Lung (tissue), 12 donors: ENCODE data around the gene TMEM121B. TPM values are rescaled to one million over a fixed set of nuclear protein-coding genes. Genes with fewer than 3 reads are reported as not detected.

Experiments
- ATAC-seq: fragments of 200-7000 bp; cut with Tn5 transposase; one replicate; pipeline ENCODE4 v1.9.1; 2020; ENCODE audit warnings: moderate number of reproducible peaks; ENCODE audit not compliant: insufficient read depth, low FRiP score
- DNase-seq, 3 donors: peaks; one replicate each; pipeline ENCODE4 v3.0.0-alpha.2; 2013 to 2017
- H3K27ac ChIP-seq, 2 donors: one replicate each; pipeline ENCODE4 v1.5.1; 2013; ENCODE audit warnings: mild to moderate bottlenecking in 2 of 2, moderate library complexity in 2 of 2, control low read depth in 1 of 2, inconsistent platforms in 1 of 2, low read depth in 1 of 2, low read length in 1 of 2
- H3K27me3 ChIP-seq, 3 donors: one replicate each; pipeline ENCODE4 v1.5.1; 2013; ENCODE audit warnings: low read length in 2 of 3; ENCODE audit not compliant: control insufficient read depth in 3 of 3, insufficient read depth in 3 of 3
- H3K36me3 ChIP-seq, 4 donors: one replicate each; pipeline ENCODE4 v1.5.1; 2013; ENCODE audit warnings: low read length in 4 of 4, mild to moderate bottlenecking in 1 of 4, moderate library complexity in 1 of 4; ENCODE audit not compliant: control insufficient read depth in 4 of 4, insufficient read depth in 4 of 4
- H3K4me1 ChIP-seq, 5 donors: one replicate each; pipeline ENCODE4 v1.5.1; 2013; ENCODE audit warnings: low read length in 5 of 5, mild to moderate bottlenecking in 2 of 5, moderate library complexity in 1 of 5; ENCODE audit not compliant: control insufficient read depth in 5 of 5, insufficient read depth in 5 of 5
- H3K4me3 ChIP-seq: one replicate; pipeline ENCODE4 v1.5.1; 2013; ENCODE audit warnings: mild to moderate bottlenecking, control low read depth, moderate library complexity
- H3K9ac ChIP-seq, 2 donors: one replicate each; pipeline ENCODE4 v1.5.1; 2013; ENCODE audit warnings: low read length in 2 of 2, control low read depth in 1 of 2; ENCODE audit not compliant: insufficient read depth in 1 of 2
- H3K9me3 ChIP-seq, 4 donors: one replicate each; pipeline ENCODE4 v1.5.1; 2013; ENCODE audit warnings: low read length in 3 of 4, mild to moderate bottlenecking in 1 of 4, moderate library complexity in 1 of 4; ENCODE audit not compliant: control insufficient read depth in 4 of 4, insufficient read depth in 3 of 4
- CTCF ChIP-seq: IDR thresholded peaks from 2 replicates; pipeline ENCODE4 v1.5.1; 2012; ENCODE audit warnings: mild to moderate bottlenecking; ENCODE audit errors: control extremely low read depth, extremely low read depth
- WGBS, 2 donors: extraction: QIAGEN DNeasy Blood & Tissue Kit; methylation state at CpG; one replicate each; pipeline ENCODE4 v1.1.7; 2013; 5-methylcytosine and 5-hydroxymethylcytosine counted together
- polyA plus RNA-seq, 2 donors: library from polyadenylated mRNA; stranded (reverse); fragments of 200-250 nt; gene quantifications; one replicate each; pipeline ENCODE4 v1.2.1, GENCODE V29; 2013
- total RNA-seq, 2 donors: library from RNA; depleted of rRNA in 1 of 2; stranded (reverse); fragments of >200 nt in 1 of 2; gene quantifications; one replicate each; pipeline ENCODE4 v1.2.1, GENCODE V29; 2014 to 2021
- donor health status: control.
- donor health status: control.
- donor health status: Bipolar disorder and iron deficiency.
- donor health status: healthy.
- donor health status: DM: yes; HTN: yes; CAD: no.

The TMEM121B gene
- total and polyA plus RNA-seq, 4 donors = 0.26 to 1.4 (median 0.56) TPM

GRCh38 chr22:17095538-17095937 is 25.6 kb downstream of the TMEM121B start:
- Histone ChIP-seq H3K4me1 (peaks cover 0 to 2% (median 0%) of the 10 kb centered on the region in 5 donors), H3K36me3 (peaks cover 0 to 27% (median 7%) of the 10 kb centered on the region in 4 donors), H3K9me3 (no peaks in the 10 kb centered on the region), H3K9ac (no peak overlapping the region), H3K27me3 (no peaks in the 10 kb centered on the region), H3K27ac (no peak overlapping the region), H3K4me3 (no peak overlapping the region)
- no peak for DNase-seq
- WGBS, 2 donors = 91% methylated on average over 6 of the region's 6 CpGs
- no peak for TF ChIP-seq CTCF
- no peak for ATAC-seq

GRCh38 chr22:17093081-17093480 is 28.1 kb downstream of the TMEM121B start:
- WGBS, 2 donors = 72 to 80% methylated on average over 3 of the region's 3 CpGs
- ATAC-seq (no peak), DNase-seq (no peak)
- H3K9me3 ChIP-seq = no peaks in the 10 kb centered on the region
- peaks cover 0 to 5% (median under 1%) of the 10 kb centered on the region in 4 donors for H3K36me3 ChIP-seq
- H3K4me3 ChIP-seq = no peak overlapping the region
- no peak overlapping the region for H3K9ac ChIP-seq
- H3K27ac ChIP-seq = no peak overlapping the region
- no peaks in the 10 kb centered on the region for H3K27me3 ChIP-seq
- H3K4me1 ChIP-seq = peaks cover 0 to 2% (median 0%) of the 10 kb centered on the region in 5 donors
- TF ChIP-seq CTCF = no peak

- no peak for DNase-seq
- 68 to 71% methylated on average over 4 of the region's 4 CpGs for WGBS, 2 donors
Measured at GRCh38 chr22:17091851-17092250, 29.3 kb downstream of the TMEM121B start.

More at GRCh38 chr22:17091851-17092250, 29.3 kb downstream of the TMEM121B start:
- Histone ChIP-seq H3K27ac (no peak overlapping the region), H3K4me3 (no peak overlapping the region), H3K36me3 (no peaks in the 10 kb centered on the region), H3K4me1 (peaks cover 0 to 5% (median 0%) of the 10 kb centered on the region in 5 donors), H3K27me3 (no peaks in the 10 kb centered on the region), H3K9me3 (no peaks in the 10 kb centered on the region), H3K9ac (no peak overlapping the region)
- ATAC-seq = no peak
- TF ChIP-seq CTCF = no peak
